Measurements from ENCODE around the gene THBS1.

Gene THBS1

DNA sequence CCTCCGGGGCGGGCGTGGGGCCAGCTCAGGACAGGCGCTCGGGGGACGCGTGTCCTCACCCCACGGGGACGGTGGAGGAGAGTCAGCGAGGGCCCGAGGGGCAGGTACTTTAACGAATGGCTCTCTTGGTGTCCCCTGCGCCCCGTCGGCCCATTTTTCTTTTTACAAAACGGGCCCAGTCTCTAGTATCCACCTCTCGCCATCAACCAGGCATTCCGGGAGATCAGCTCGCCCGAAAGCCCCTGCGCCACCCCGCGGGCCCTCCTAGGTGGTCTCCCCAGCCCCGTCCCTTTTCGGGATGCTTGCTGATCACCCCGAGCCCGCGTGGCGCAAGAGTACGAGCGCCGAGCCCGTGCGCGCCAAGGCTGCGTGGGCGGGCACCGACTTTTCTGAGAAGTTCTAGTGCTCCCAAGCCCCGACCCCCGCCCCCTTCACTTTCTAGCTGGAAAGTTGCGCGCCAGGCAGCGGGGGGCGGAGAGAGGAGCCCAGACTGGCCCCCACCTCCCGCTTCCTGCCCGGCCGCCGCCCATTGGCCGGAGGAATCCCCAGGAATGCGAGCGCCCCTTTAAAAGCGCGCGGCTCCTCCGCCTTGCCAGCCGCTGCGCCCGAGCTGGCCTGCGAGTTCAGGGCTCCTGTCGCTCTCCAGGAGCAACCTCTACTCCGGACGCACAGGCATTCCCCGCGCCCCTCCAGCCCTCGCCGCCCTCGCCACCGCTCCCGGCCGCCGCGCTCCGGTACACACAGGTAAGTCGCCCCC, at the start of gene THBS1:
Gene THBS1 (plus strand): TSS at position 595 of the 757 bp plus-strand sequence. CDS start 779 bp downstream, outside the sequence.
- DNase-seq = peak; percentile 55

DNA sequence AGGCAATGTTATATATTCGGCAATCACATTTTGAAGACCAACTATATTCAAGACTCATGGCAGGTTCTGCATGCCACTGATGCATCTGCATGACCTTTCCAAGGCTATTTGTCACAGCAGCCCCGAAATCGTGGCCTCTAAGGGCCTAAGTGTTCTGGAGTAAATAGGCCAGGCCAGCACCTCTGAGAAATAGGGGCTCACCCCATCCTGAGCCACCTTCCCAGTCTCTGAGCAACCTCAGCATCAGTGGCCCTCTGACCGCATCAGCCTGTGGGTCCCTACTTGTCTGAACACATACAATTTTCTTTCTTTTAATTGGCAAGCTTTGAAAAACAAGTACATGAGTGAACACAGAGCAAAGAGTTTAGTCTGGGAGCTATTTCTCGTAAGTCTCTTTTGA, 45.9 kb upstream of the THBS1 start:
- DNase-seq = no peak

GRCh38 chr15:39535466-39535865, 45.4 kb upstream of the THBS1 start:
- DNase-seq = no peak

GRCh38 chr15:39538936-39539335, 41.9 kb upstream of the THBS1 start:
- DNase-seq = no peak

GRCh38 chr15:39539466-39539865, 41.4 kb upstream of the THBS1 start:
- DNase-seq = no peak

- DNase-seq = no peak
Measured at GRCh38 chr15:39539973-39540558, 40.8 kb upstream of the THBS1 start.

- DNase-seq = no peak
Measured at GRCh38 chr15:39542385-39543065, 38.4 kb upstream of the THBS1 start.

- no peak for DNase-seq
Measured at GRCh38 chr15:39543651-39544050, 37.2 kb upstream of the THBS1 start.

DNA sequence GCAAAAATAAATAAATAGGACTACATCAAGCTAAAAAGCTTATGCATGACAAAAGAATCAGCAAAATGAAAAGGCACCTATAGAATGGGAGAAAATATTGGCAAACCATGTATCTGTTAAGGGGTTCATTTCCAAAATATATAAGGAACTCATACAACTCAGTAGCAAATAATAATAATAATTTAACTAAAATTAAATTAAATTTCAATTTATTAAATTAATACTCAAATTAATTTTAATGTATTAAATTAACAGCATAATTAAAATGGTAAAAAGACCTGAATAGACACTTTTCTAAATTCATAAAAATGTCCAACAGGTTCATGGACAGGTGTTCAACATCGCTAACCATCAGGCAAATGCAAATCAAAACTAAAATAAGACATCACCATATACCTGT, 34.0 kb upstream of the THBS1 start:
- no peak for DNase-seq

GRCh38 chr15:39548561-39548960, 32.3 kb upstream of the THBS1 start:
- no peak for DNase-seq

- no peak for DNase-seq
Measured at GRCh38 chr15:39549912-39550311, 31.0 kb upstream of the THBS1 start.

- DNase-seq = no peak
Measured at GRCh38 chr15:39551476-39551875, 29.4 kb upstream of the THBS1 start.

GRCh38 chr15:39552556-39552955, 28.3 kb upstream of the THBS1 start:
- no peak for DNase-seq

- peak; percentile 37 for DNase-seq
Measured at GRCh38 chr15:39553947-39554693, 26.8 kb upstream of the THBS1 start.

DNA sequence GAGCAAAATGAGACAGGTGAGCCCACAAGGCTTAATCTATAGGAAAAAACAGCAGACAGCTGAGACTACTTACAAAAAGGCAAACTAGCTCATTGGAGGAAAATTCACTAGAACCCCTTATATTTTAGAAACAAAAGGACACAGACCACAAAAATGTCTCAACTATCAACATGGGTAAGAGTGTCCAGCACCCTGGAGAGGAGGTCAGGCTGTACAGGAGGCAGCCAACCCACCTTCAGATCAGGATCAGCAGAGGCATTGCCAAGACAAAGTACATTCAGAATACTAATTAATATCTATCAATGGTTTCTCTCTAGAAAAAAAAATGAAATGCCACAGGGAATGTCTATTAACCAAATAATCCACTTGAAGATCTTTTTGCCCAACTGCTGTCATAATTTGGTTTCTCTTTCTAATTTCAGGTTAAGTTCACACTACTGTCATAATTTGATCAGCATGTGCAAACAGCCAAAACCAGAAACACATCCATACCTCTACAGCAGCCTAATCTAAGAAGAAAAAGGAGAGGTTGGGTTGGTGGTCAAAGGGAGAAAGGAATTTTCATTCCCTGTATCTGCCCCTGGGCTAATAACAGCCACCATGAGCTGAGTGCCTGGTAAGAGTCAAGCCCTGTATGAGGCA, 26.0 kb upstream of the THBS1 start:
- no peak for DNase-seq

DNA sequence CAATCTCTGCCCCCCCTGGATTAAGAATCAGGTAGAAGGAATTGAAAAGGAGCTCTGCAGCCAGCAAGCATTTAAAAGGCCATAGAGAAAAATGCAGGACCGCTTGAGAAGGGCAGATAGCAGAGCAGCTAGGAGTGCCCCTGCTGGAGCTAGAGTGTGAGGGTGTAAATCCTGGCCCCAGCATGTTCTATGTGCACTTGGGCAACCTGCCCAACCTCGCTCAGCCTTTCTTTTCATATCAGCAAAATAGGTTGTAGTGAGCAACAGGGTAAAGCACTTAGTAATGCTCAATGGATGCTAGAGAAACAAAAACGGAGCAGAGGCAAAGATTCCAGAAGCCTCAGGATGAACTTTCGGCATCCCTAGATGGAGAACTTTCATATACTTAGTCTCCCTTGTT, 25.0 kb upstream of the THBS1 start:
- DNase-seq = peak; percentile 6

- peak; percentile 87 for DNase-seq
Measured at GRCh38 chr15:39556461-39556860, 24.4 kb upstream of the THBS1 start.

GRCh38 chr15:39558421-39558820, 22.5 kb upstream of the THBS1 start:
- DNase-seq = peak; percentile 73

DNA sequence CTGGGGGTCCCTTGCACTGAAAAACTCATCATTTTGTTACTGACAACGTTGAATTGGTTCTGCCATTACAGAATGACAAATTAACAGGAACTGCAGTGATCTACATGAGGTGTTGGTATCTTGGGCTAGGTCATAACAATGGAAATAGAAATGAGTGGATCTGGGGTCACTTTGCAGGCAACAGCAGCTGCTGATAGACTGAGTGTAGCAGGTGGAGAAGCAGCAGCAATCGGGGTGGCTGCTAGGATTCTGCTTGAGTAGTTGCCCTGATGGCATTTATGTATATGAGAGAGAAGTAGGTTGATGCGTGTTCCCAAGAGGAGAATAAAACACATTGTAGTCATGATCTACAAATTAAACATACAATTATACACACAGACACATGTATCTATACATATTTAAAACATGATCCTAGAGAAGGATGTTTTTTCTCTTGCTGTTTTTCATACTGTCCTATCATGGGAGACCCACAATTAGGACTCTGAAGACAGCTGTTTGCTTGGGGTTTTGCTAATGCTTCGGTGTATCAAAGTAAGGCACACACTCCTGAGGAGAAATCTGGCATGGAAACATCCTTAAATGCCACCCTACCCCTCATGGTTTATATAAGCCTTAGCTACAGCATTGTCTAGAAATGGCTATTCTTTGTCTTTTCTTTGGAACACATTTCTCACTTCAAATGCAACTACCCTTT, 15.8 kb upstream of the THBS1 start:
- DNase-seq = no peak

DNA sequence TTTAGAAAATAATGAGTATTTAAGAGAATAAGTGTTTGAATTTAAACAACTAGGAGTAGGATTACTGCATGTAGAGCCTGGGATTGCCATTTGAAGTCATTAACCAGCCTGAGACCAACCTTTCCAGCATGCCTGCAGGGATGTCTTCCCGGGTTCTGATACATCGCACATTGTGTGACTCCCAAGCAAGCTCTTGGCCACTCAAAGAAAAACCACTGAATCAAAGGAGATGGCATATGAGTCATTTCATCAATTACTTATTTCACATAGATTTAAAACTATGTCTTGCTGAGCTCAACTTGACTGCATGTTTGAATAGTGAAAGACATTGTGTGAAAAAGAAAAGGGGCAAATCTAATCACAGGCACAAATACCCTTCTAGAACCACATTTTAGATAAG, 15.0 kb upstream of the THBS1 start:
- no peak for DNase-seq

GRCh38 chr15:39573287-39573686, 7.6 kb upstream of the THBS1 start:
- no peak for DNase-seq

- no peak for DNase-seq
Measured at GRCh38 chr15:39573844-39574243, 7.0 kb upstream of the THBS1 start.

Data from NCI-H2171 (cell line).